ENCODE results near the gene TP73. TPM values are rescaled to one million over a fixed set of nuclear protein-coding genes. Genes with fewer than 3 reads are reported as not detected.

The TP73 gene
- total RNA-seq, 1 donor = not detected

- peak; percentile 84 for TF ChIP-seq CTCF (IDR thresholded peaks at IDR 0.05; ENCODE audit: insufficient read depth, low read depth, low read length)
- no peak overlapping the region for H3K4me3 ChIP-seq (ENCODE audit: low read depth, low read length)
- DNase-seq (ENCODE audit: low read depth) = peak; percentile 17
Measured at GRCh38 chr1:3695326-3696217, 43.3 kb downstream of the TP73 start.

DNA sequence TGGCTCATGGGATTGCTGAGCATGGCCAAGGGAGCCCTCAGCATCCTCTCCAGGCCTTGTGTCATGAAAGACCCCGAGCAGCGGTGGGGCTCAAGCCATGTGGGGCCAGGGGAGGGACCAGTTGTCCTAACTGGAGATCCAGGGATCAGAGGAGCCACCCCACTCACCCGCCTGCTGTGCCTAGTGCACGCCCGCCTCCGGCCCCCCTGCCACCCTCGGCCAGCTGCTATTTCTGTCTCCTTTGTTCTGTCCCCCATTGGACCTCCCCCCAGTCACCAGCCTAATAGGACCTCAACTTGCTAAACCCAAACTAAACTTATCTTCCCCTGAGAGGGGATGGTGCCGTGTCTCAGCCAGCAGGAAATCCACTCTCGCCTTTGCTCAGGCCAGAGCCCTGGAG lies 44.4 kb downstream of the TP73 start:
- DNase-seq (ENCODE audit: low read depth) = no peak
- H3K4me3 ChIP-seq (ENCODE audit: low read depth, low read length) = no peak overlapping the region
- no peak for TF ChIP-seq CTCF (IDR thresholded peaks at IDR 0.05; ENCODE audit: insufficient read depth, low read depth, low read length)

DNA sequence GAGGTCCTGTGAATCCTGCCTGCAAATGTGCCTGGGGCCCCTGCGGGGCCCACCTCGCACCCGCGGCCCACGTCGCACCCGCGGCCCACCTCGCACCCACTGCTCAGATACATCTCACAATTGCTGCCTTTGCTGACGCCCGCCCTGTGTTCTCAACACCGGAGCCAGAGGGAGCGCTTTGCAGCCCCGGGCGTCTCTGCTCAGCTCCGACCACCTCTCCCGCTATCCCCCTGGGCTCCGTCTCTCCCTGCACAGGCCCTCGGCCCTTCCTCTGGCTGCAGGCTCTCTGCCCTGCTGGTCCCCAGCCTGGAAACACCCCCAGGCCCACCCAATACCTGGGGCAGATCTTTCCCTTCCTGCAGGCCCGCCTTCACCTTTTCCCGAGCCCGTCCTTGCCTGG lies 44.8 kb downstream of the TP73 start:
- no peak overlapping the region for H3K4me3 ChIP-seq (ENCODE audit: low read depth, low read length)

DNA sequence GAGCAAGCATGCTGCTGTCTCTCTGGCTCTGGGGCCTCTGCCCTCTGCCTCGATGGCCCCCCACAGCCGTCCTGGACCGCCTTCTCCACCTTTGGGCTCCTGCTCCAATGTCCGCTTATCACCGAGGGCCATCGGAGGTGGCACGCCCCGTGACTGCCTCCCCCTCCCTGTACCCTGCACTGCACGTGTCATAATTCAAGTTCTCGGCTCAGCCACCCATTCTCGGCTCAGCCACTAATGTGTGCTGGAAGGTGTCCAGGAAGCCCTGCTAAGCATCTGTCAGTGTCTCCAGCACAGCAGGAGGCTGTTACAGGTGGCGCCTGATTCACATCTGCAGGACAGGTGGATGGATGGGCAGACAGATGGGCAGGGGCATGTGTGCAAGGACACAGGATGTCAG lies 45.5 kb downstream of the TP73 start:
- H3K4me3 ChIP-seq (ENCODE audit: low read depth, low read length) = no peak overlapping the region
- DNase-seq (ENCODE audit: low read depth) = no peak
- no peak for TF ChIP-seq CTCF (IDR thresholded peaks at IDR 0.05; ENCODE audit: insufficient read depth, low read depth, low read length)

More for the DNA sequence above, 44.8 kb downstream of the TP73 start:
- no peak for DNase-seq (ENCODE audit: low read depth)
- no peak for TF ChIP-seq CTCF (IDR thresholded peaks at IDR 0.05; ENCODE audit: insufficient read depth, low read depth, low read length)

DNA sequence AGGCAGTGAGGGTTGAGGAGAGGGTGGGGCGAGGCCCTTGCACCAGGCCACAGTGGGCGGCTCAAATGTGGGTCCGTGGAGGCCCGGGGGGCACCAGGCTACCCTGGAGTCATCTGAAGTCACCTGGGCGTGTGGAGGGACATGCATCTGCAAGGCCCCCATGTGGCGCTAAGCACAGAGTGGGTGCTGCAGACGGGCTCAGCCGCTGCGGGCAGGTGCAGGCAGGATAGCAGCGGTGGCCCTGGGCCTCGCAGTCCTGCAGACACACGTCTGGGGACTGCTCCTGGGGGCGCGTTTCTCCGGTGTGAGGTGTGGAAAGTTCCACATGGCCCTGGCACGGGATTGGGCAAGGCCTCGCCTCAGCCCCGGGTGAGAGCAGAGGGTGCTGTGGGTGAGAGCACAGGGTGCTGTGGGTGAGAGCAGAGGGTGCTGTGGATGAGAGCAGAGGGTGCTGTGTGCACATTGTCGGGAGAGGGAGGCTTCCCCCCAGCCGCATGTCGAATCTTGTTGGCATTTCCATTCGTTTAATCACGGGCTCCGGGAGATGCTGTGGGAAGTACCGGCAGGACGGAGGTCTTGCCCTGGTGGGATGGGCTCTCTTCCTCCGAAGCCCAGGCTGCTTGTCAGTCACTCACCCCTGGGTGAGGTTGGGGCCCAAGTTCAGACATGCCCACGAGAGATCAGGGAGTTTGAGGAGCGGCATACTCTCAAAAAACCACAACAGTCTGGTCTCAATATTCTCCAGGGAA lies 46.5 kb downstream of the TP73 start:
- no peak for DNase-seq (ENCODE audit: low read depth)
- TF ChIP-seq CTCF (IDR thresholded peaks at IDR 0.05; ENCODE audit: insufficient read depth, low read depth, low read length) = no peak
- no peak overlapping the region for H3K4me3 ChIP-seq (ENCODE audit: low read depth, low read length)

GRCh38 chr1:3699596-3699995 lies 47.3 kb downstream of the TP73 start:
- no peak overlapping the region for H3K4me3 ChIP-seq (ENCODE audit: low read depth, low read length)
- no peak for DNase-seq (ENCODE audit: low read depth)
- TF ChIP-seq CTCF (IDR thresholded peaks at IDR 0.05; ENCODE audit: insufficient read depth, low read depth, low read length) = no peak
